ENCODE results near the gene VEGFB. TPM values are rescaled to one million over a fixed set of nuclear protein-coding genes. Genes with fewer than 3 reads are reported as not detected.

VEGFB gene
- total RNA-seq, 4 donors from 2014 or later, result 33.6 to 87.5 (median 58.2) TPM

DNA sequence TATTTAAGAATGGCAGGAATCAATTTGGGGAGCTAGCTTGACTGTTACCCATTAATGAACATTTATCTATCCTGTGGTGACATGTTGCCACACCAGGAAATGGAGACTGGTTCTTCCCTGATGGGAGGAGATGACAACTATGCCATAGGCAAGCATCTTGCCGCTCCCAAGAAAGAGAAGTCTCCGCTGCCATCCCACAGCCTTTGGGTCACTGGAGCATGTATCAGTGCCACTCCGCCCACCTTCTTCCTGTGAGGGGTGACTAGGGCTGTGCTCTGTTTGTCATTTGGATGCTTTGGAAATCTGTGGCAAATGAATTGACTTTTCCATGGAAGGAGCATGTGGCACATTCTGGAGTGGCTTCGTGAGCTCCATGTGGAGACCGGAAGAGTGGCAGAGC, 42.0 kb upstream of the VEGFB start:
- Histone ChIP-seq H3K27ac (no peak overlapping the region), H3K36me3 (peaks cover 3 to 46% of the 10 kb centered on the region in 2 donors), H3K9me3 (no peaks in the 10 kb centered on the region), H3K27me3 (no peaks in the 10 kb centered on the region), H3K4me1 (peaks cover 0 to 3% of the 10 kb centered on the region in 2 donors), H3K4me3 (no peak overlapping the region)
- no peak for TF ChIP-seq POLR2A (IDR thresholded peaks at IDR 0.05)
- TF ChIP-seq, protein P1, sequence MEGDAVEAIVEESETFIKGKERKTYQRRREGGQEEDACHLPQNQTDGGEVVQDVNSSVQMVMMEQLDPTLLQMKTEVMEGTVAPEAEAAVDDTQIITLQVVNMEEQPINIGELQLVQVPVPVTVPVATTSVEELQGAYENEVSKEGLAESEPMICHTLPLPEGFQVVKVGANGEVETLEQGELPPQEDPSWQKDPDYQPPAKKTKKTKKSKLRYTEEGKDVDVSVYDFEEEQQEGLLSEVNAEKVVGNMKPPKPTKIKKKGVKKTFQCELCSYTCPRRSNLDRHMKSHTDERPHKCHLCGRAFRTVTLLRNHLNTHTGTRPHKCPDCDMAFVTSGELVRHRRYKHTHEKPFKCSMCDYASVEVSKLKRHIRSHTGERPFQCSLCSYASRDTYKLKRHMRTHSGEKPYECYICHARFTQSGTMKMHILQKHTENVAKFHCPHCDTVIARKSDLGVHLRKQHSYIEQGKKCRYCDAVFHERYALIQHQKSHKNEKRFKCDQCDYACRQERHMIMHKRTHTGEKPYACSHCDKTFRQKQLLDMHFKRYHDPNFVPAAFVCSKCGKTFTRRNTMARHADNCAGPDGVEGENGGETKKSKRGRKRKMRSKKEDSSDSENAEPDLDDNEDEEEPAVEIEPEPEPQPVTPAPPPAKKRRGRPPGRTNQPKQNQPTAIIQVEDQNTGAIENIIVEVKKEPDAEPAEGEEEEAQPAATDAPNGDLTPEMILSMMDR (IDR thresholded peaks at IDR 0.05 in 4 of 5, conservative IDR thresholded peaks at IDR 0.05 in 1 of 5), result no peak
- no peak for ATAC-seq
- in situ Hi-C loops (cut with MboI; ENCODE audit: low sequenced_read_pairs in 4 of 4) (no loop called here), intact Hi-C loops (cut with DNase I; ENCODE audit: low total_unique reads) (no loop called here)
- no peak for DNase-seq

DNA sequence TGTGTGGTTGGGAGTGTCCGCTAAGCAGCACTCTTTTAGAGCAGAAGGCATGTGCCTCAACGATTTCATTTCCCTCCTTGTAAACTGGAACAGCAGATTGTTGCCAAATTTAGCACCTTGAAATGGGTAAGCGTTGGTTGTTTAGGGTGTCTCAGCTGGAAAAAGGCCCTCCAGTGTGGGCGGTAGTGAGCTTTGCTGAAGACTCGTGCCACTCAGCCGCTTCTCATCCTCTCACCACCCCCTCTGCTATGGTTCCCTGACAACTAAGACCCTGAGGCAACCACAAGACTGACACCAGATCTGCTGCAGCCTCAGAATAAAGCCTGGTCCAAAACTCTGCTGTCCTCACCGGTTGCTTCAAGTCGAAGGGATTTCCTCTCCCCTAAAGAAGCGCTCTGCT, 37.8 kb upstream of the VEGFB start:
- ATAC-seq, result no peak
- H3K4me3 ChIP-seq, result no peak overlapping the region
- no peaks in the 10 kb centered on the region for H3K27me3 ChIP-seq
- TF ChIP-seq, protein P1 (IDR thresholded peaks at IDR 0.05 in 4 of 5, conservative IDR thresholded peaks at IDR 0.05 in 1 of 5), result no peak
- TF ChIP-seq POLR2A (IDR thresholded peaks at IDR 0.05), result no peak
- no peak for DNase-seq
- intact Hi-C loops (cut with DNase I; ENCODE audit: low total_unique reads) (no loop called here), in situ Hi-C loops (cut with MboI; ENCODE audit: low sequenced_read_pairs in 4 of 4) (no loop called here)
- H3K9me3 ChIP-seq, result no peaks in the 10 kb centered on the region
- no peak overlapping the region for H3K27ac ChIP-seq
- peaks cover 3 to 86% of the 10 kb centered on the region in 2 donors for H3K36me3 ChIP-seq
- no peaks in the 10 kb centered on the region for H3K4me1 ChIP-seq

DNA sequence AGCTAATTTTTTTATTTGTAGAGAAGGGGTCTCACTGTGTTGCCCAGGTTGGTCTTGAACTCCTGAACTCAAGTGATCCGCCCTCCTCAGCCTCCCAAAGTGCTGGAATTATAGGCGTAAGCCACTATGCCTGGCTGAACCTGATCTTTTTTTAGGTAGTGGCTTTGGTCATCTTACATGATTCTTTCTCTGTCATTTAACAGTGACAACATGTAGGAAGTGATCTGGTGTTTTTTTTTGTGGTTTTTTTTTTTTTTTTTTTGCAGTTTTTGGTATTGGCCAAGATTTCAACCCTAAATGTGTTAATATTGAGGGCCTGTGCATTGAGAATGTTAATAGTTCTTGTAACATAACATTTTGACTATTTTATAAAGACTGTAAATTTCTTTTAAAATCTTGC, 35.9 kb upstream of the VEGFB start:
- H3K27me3 ChIP-seq, result no peaks in the 10 kb centered on the region
- H3K4me1 ChIP-seq, result peaks cover 3 to 6% of the 10 kb centered on the region in 2 donors
- no peak for ATAC-seq
- H3K27ac ChIP-seq, result no peak overlapping the region
- intact Hi-C loops (cut with DNase I; ENCODE audit: low total_unique reads) (no loop called here), in situ Hi-C loops (cut with MboI; ENCODE audit: low sequenced_read_pairs in 4 of 4) (no loop called here)
- TF ChIP-seq POLR2A (IDR thresholded peaks at IDR 0.05), result no peak
- TF ChIP-seq, protein P1 (IDR thresholded peaks at IDR 0.05 in 4 of 5, conservative IDR thresholded peaks at IDR 0.05 in 1 of 5), result no peak
- DNase-seq, result no peak
- no peak overlapping the region for H3K4me3 ChIP-seq
- H3K36me3 ChIP-seq, result peaks cover 4 to 96% of the 10 kb centered on the region in 2 donors
- H3K9me3 ChIP-seq, result no peaks in the 10 kb centered on the region

DNA sequence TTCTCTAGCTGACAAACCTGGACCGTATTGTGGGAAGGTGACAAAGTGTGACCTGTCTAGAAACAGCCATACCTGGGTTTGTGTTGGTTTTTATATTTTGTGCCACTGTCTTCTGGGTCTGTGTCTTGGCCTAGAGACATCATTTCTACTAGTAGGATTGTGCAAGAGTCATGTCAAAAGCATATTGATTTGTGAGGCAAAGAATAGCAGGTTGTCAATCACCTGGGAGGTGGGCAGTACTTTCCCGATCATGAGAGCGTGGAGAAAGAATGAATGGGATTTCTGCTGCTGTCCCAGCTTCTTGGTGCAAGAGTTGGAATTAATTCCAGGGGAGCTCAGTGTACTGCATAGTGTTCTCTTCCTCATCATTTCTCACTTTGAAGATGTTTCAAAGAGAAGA, 32.8 kb upstream of the VEGFB start:
- no peak for ATAC-seq
- Histone ChIP-seq H3K36me3 (peaks cover 3 to 88% of the 10 kb centered on the region in 2 donors), H3K27ac (no peak overlapping the region), H3K9me3 (no peaks in the 10 kb centered on the region), H3K27me3 (no peaks in the 10 kb centered on the region), H3K4me3 (no peak overlapping the region), H3K4me1 (peaks cover 17% of the 10 kb centered on the region in 2 donors)
- DNase-seq, result no peak
- intact Hi-C loops (cut with DNase I; ENCODE audit: low total_unique reads) (no loop called here), in situ Hi-C loops (cut with MboI; ENCODE audit: low sequenced_read_pairs in 4 of 4) (loop anchor here in 2 of 4 donors (5.0 kb wide), 1 partner anchor 96 kb away; no protein-coding TSS in a partner anchor)
- no peak for TF ChIP-seq POLR2A (IDR thresholded peaks at IDR 0.05)
- TF ChIP-seq, protein P1 (IDR thresholded peaks at IDR 0.05 in 4 of 5, conservative IDR thresholded peaks at IDR 0.05 in 1 of 5), result no peak

DNA sequence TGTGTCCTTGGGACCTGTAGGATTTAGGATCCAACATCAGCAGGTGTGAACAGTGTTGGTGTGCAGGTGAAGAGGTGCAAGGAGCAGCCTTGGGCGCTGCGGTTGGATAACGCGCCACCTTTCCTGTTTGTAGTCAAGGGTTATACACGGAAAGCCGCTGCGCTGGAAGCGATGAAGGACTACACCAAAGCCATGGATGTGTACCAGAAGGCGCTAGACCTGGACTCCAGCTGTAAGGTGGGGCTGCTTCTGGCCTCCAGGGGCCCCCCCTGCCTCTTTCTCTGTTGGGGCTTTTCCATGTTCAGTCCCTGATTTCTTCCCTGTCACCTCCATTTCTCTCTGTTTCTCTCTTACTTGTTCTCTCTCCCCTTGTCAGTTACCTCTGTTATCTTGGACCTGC, 31.4 kb upstream of the VEGFB start:
- peaks cover 17 to 22% of the 10 kb centered on the region in 2 donors for H3K4me1 ChIP-seq
- no peaks in the 10 kb centered on the region for H3K27me3 ChIP-seq
- H3K4me3 ChIP-seq, result no peak overlapping the region
- ATAC-seq (no peak), DNase-seq (no peak)
- in situ Hi-C loops (cut with MboI; ENCODE audit: low sequenced_read_pairs in 4 of 4) (loop anchor here in 2 of 4 donors (5.0 kb wide), 1 partner anchor 94 kb away; no protein-coding TSS in a partner anchor), intact Hi-C loops (cut with DNase I; ENCODE audit: low total_unique reads) (no loop called here)
- H3K27ac ChIP-seq, result peak overlapping the region in 2 of 4 donors; percentile 9 to 41
- TF ChIP-seq, protein P1 (IDR thresholded peaks at IDR 0.05 in 4 of 5, conservative IDR thresholded peaks at IDR 0.05 in 1 of 5), result no peak
- TF ChIP-seq POLR2A (IDR thresholded peaks at IDR 0.05), result no peak
- H3K36me3 ChIP-seq, result peaks cover 3 to 76% of the 10 kb centered on the region in 2 donors
- no peaks in the 10 kb centered on the region for H3K9me3 ChIP-seq

Data from gastrocnemius medialis (tissue), 4 donors.